ENCODE results near the gene IFRD2. TPM values are rescaled to one million over a fixed set of nuclear protein-coding genes. Genes with fewer than 3 reads are reported as not detected.

IFRD2 gene
- total RNA-seq, 2 experiments from 2014 or later: 100 to 125 TPM

DNA sequence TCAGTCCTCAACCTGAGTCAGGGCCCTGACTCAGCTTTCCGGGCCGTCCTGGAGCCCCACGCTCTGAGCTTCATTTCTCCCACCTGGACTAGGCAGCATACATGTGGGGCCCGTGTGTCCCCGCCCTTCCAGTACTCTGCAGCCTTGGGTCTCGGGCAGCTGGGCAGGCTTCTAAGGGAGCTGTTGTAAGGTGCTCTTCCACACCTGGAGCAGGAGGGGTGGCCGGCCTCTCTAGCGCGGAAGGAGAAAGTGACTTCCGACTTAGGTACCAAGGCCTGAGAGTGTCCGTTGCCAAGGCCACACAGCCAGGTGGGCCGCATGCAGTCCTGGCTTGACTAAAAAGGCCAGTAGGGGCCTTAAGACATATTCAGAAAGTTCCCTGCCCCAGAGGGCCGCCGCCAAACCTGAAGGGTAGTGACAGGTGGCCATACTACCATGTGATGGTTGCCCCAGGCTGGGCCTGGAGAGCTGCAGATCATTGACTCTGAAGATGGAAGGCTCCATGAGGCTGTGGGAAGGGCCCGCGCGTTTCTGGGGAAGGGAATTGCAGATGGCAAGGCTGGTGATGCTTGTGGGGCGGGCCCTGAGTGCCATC, 32.7 kb downstream of the IFRD2 start:
- Mint-ChIP-seq H3K9me3 (ENCODE audit: low read depth) (no peaks in the 10 kb centered on the region), H3K4me1 (peaks cover 4% of the 10 kb centered on the region), H3K27me3 (no peaks in the 10 kb centered on the region), H3K36me3 (ENCODE audit: low read depth) (peaks cover 18% of the 10 kb centered on the region), H3K27ac (peak overlapping the region; percentile 65), H3K4me3 (peak overlapping the region; percentile 61)
- intact Hi-C loops (cut with DNase I, micrococcal nuclease): loop anchor here (1.0 to 2.0 kb wide), 7 partner anchors 13 to 65 kb away; partner anchors contain the start of gene IFRD2 (in 1 of the 2)
- peak; percentile 25 for ATAC-seq
- ChIA-PET CTCF (interaction anchor here (0.6 to 7.0 kb wide), 14 partner anchors 10 to 849 kb away, joined by 3 to 44 read pairs (median 4); partner anchors contain the start of genes GNAI2 and IFRD2), POLR2A (no interaction called here)
- no peak for DNase-seq

GRCh38 chr3:50258979-50259378, 33.2 kb downstream of the IFRD2 start:
- Mint-ChIP-seq H3K4me1 (peaks cover 4% of the 10 kb centered on the region), H3K36me3 (ENCODE audit: low read depth) (peaks cover 18% of the 10 kb centered on the region), H3K4me3 (no peak overlapping the region), H3K27me3 (no peaks in the 10 kb centered on the region), H3K27ac (no peak overlapping the region), H3K9me3 (ENCODE audit: low read depth) (no peaks in the 10 kb centered on the region)
- ATAC-seq: no peak
- intact Hi-C loops (cut with DNase I, micrococcal nuclease): loop anchor here in 1 of 2 experiments (2.0 kb wide), 1 partner anchor 14 kb away; no protein-coding TSS in a partner anchor
- DNase-seq: peak; percentile 16
- POLR2A ChIA-PET: interaction anchor here (1.4 kb wide), 1 partner anchor 23 kb away, joined by 3 read pairs; the partner anchor contains the start of gene GNAI2
- CTCF ChIA-PET: interaction anchor here (0.6 to 7.0 kb wide), 9 partner anchors 11 to 849 kb away, joined by 3 to 44 read pairs (median 4); partner anchors contain the start of gene IFRD2

GRCh38 chr3:50258029-50258680, 34.1 kb downstream of the IFRD2 start:
- ATAC-seq: no peak
- Mint-ChIP-seq H3K4me1 (peaks cover 4% of the 10 kb centered on the region), H3K27ac (no peak overlapping the region), H3K36me3 (ENCODE audit: low read depth) (peaks cover 18% of the 10 kb centered on the region), H3K9me3 (ENCODE audit: low read depth) (no peaks in the 10 kb centered on the region), H3K4me3 (no peak overlapping the region), H3K27me3 (no peaks in the 10 kb centered on the region)
- intact Hi-C loops (cut with DNase I, micrococcal nuclease): loop anchor here in 1 of 2 experiments (2.0 kb wide), 1 partner anchor 15 kb away; no protein-coding TSS in a partner anchor
- CTCF ChIA-PET: interaction anchor here (0.6 to 7.0 kb wide), 5 partner anchors 9 to 107 kb away, joined by 3 to 44 read pairs (median 5); no protein-coding TSS in a partner anchor
- POLR2A ChIA-PET: interaction anchor here (0.6 to 1.4 kb wide), 2 partner anchors 22 kb away, joined by 3 to 5 read pairs; partner anchors contain the start of gene GNAI2
- DNase-seq: no peak

GRCh38 chr3:50256978-50257890, 35.0 kb downstream of the IFRD2 start:
- ChIA-PET POLR2A (interaction anchor here (0.6 to 1.4 kb wide), 2 partner anchors 22 to 23 kb away, joined by 3 to 5 read pairs; partner anchors contain the start of gene GNAI2), CTCF (interaction anchor here (0.6 to 7.0 kb wide), 8 partner anchors 10 to 136 kb away, joined by 3 to 44 read pairs (median 4); no protein-coding TSS in a partner anchor)
- ATAC-seq: peak; percentile 20
- H3K27me3 Mint-ChIP-seq: no peaks in the 10 kb centered on the region
- H3K36me3 Mint-ChIP-seq (ENCODE audit: low read depth): peaks cover 20% of the 10 kb centered on the region
- H3K4me3 Mint-ChIP-seq: no peak overlapping the region
- H3K4me1 Mint-ChIP-seq: peaks cover 4% of the 10 kb centered on the region
- H3K9me3 Mint-ChIP-seq (ENCODE audit: low read depth): no peaks in the 10 kb centered on the region
- H3K27ac Mint-ChIP-seq: no peak overlapping the region
- peak; percentile 73 for DNase-seq
- intact Hi-C loops (cut with DNase I, micrococcal nuclease): no loop called here

GRCh38 chr3:50255251-50255615, 37.0 kb downstream of the IFRD2 start:
- H3K27ac Mint-ChIP-seq: no peak overlapping the region
- no peak for ATAC-seq
- no peaks in the 10 kb centered on the region for H3K9me3 Mint-ChIP-seq (ENCODE audit: low read depth)
- intact Hi-C loops (cut with DNase I, micrococcal nuclease): no loop called here
- ChIA-PET CTCF (interaction anchor here (0.7 to 7.0 kb wide), 4 partner anchors 8 to 20 kb away, joined by 3 to 44 read pairs (median 4); no protein-coding TSS in a partner anchor), POLR2A (interaction anchor here (0.6 to 1.3 kb wide), 2 partner anchors 20 to 25 kb away, joined by 5 read pairs; partner anchors contain the start of gene GNAI2)
- peaks cover 18% of the 10 kb centered on the region for H3K4me1 Mint-ChIP-seq
- peaks cover 27% of the 10 kb centered on the region for H3K36me3 Mint-ChIP-seq (ENCODE audit: low read depth)
- H3K27me3 Mint-ChIP-seq: no peaks in the 10 kb centered on the region
- no peak for DNase-seq
- no peak overlapping the region for H3K4me3 Mint-ChIP-seq

DNA sequence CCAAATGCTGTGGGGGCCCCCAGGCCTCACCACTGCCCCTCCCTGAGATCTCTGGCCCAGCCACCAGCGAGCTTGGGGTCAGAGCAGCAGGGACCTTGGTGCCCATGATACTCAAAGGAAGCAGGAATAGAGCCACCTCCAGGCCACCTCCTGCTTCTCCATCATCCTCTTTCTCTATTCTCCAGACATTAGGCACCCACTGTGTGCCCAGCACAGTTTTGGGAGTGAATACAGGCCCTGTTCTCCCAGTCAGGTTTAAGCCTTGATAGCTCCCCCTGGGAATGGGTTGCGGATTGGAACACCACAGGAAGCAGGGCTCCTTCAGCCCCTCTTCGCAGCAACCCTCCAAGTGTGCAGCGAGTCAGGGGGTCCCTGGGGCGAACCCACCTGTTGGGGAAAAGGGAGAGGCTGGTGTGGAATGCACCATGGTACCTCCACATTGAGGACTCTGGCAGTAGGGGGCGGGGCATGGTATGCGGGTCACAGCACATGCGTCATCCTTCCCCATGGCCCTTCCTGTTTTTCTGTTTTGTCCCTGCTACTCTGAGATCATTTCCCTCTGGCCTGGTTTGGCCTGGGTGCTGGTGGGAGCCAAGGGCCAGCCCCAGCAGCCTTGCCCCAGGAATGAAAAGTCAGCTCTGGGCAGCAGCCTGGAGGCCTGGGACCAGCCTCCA, 37.5 kb downstream of the IFRD2 start:
- Mint-ChIP-seq H3K4me3 (no peak overlapping the region), H3K27ac (peak overlapping the region; percentile 19), H3K27me3 (no peaks in the 10 kb centered on the region), H3K4me1 (peaks cover 21% of the 10 kb centered on the region), H3K9me3 (ENCODE audit: low read depth) (no peaks in the 10 kb centered on the region), H3K36me3 (ENCODE audit: low read depth) (peaks cover 30% of the 10 kb centered on the region)
- ChIA-PET POLR2A (no interaction called here), CTCF (interaction anchor here (0.9 to 7.0 kb wide), 3 partner anchors 8 to 20 kb away, joined by 3 to 44 read pairs (median 6); no protein-coding TSS in a partner anchor)
- intact Hi-C loops (cut with DNase I, micrococcal nuclease): no loop called here
- ATAC-seq (no peak), DNase-seq (no peak)

DNA sequence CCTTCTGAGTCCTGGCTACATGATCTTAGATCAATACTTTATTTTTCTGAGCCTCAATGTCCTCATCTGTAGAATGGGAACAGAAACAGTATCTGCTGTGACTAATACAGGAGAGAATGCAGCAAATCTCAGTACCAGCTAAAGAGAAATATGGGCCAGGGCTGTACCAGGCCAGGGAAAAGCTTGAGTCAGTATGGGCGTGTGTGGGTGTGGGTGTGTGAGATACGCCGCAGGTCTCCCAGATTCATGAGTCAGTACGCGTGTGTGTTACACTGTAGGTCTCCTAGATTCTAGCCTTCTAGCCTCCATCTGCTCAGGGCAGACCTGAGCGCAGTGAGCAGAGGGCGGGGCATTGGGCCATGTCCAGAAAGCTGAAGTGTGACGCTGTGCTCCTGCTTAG, 41.0 kb downstream of the IFRD2 start:
- ATAC-seq (peak; percentile 57), DNase-seq (peak; percentile 81)
- Mint-ChIP-seq H3K36me3 (ENCODE audit: low read depth) (peaks cover 22% of the 10 kb centered on the region), H3K27me3 (no peaks in the 10 kb centered on the region), H3K4me3 (no peak overlapping the region), H3K27ac (peak overlapping the region; percentile 88), H3K9me3 (ENCODE audit: low read depth) (no peaks in the 10 kb centered on the region), H3K4me1 (peaks cover 43% of the 10 kb centered on the region)
- intact Hi-C loops (cut with DNase I, micrococcal nuclease): no loop called here
- CTCF ChIA-PET: interaction anchor here (0.6 to 2.0 kb wide), 5 partner anchors 11 to 73 kb away, joined by 3 to 6 read pairs (median 3); no protein-coding TSS in a partner anchor
- POLR2A ChIA-PET: interaction anchor here (1.6 kb wide), 1 partner anchor 15 kb away, joined by 5 read pairs; the partner anchor contains the start of gene GNAI2

- peaks cover 46% of the 10 kb centered on the region for H3K4me1 Mint-ChIP-seq
- ChIA-PET POLR2A (interaction anchor here (1.6 kb wide), 1 partner anchor 15 kb away, joined by 5 read pairs; the partner anchor contains the start of gene GNAI2), CTCF (interaction anchor here (1.2 to 2.0 kb wide), 2 partner anchors 22 to 55 kb away, joined by 3 to 6 read pairs; no protein-coding TSS in a partner anchor)
- DNase-seq (no peak), ATAC-seq (no peak)
- no peaks in the 10 kb centered on the region for H3K27me3 Mint-ChIP-seq
- H3K36me3 Mint-ChIP-seq (ENCODE audit: low read depth): peaks cover 22% of the 10 kb centered on the region
- H3K27ac Mint-ChIP-seq: peak overlapping the region; percentile 88
- intact Hi-C loops (cut with DNase I, micrococcal nuclease): no loop called here
- no peaks in the 10 kb centered on the region for H3K9me3 Mint-ChIP-seq (ENCODE audit: low read depth)
- H3K4me3 Mint-ChIP-seq: no peak overlapping the region
Observed at GRCh38 chr3:50250514-50250913, 41.7 kb downstream of the IFRD2 start.

DNA sequence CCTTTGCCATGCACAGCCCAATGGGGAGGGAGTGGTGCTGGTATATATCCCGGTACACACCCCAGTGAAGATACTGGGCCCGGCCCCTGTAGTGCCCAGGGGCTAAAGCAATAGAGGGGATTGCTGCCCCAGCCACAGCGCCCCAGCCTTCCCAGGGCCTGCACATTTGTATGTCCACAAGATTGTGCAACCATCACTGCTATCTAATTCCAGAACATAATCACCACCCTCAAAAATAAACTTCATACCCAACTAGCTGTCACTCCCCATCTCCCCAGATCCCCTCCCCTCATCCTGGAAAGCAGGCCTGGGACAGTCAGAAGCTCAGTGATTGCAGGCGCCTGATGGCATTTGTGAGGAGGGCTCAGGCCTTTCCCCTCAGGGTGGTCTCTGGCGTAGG, 42.8 kb downstream of the IFRD2 start:
- Mint-ChIP-seq H3K36me3 (ENCODE audit: low read depth) (peaks cover 22% of the 10 kb centered on the region), H3K4me1 (peaks cover 57% of the 10 kb centered on the region), H3K27me3 (no peaks in the 10 kb centered on the region), H3K9me3 (ENCODE audit: low read depth) (no peaks in the 10 kb centered on the region), H3K27ac (no peak overlapping the region), H3K4me3 (no peak overlapping the region)
- intact Hi-C loops (cut with DNase I, micrococcal nuclease): no loop called here
- DNase-seq: no peak
- no peak for ATAC-seq
- ChIA-PET POLR2A (interaction anchor here (1.6 kb wide), 1 partner anchor 14 kb away, joined by 5 read pairs; the partner anchor contains the start of gene GNAI2), CTCF (interaction anchor here (0.7 to 1.2 kb wide), 2 partner anchors 12 to 54 kb away, joined by 3 read pairs; no protein-coding TSS in a partner anchor)

GRCh38 chr3:50248387-50248786, 43.8 kb downstream of the IFRD2 start:
- intact Hi-C loops (cut with DNase I, micrococcal nuclease): no loop called here
- no peaks in the 10 kb centered on the region for H3K9me3 Mint-ChIP-seq (ENCODE audit: low read depth)
- ATAC-seq (no peak), DNase-seq (no peak)
- peak overlapping the region; percentile 87 for H3K27ac Mint-ChIP-seq
- POLR2A ChIA-PET: no interaction called here
- CTCF ChIA-PET: interaction anchor here (0.6 to 3.6 kb wide), 8 partner anchors 9 to 55 kb away, joined by 3 to 76 read pairs (median 4); partner anchors contain the start of gene GNAI2
- H3K4me3 Mint-ChIP-seq: peak overlapping the region; percentile 18
- H3K36me3 Mint-ChIP-seq (ENCODE audit: low read depth): peaks cover 26% of the 10 kb centered on the region
- H3K4me1 Mint-ChIP-seq: peaks cover 66% of the 10 kb centered on the region
- no peaks in the 10 kb centered on the region for H3K27me3 Mint-ChIP-seq

Measured in activated CD4-positive, alpha-beta T cell treated with anti-CD3 and anti-CD28 coated beads for 36 hours (primary cell).